B cell (primary cell): ENCODE measurements around the gene LRBA. TPM values are rescaled to one million over a fixed set of nuclear protein-coding genes. Genes with fewer than 3 reads are reported as not detected.

Experiments used
- ATAC-seq: fragments of 200-7000 bp; cut with Tn5 transposase; one replicate; pipeline ENCODE4 v1.10.0; 2021; ENCODE audit warnings: low read depth, mild to moderate bottlenecking, moderate number of reproducible peaks, moderate library complexity
- CTCF ChIA-PET: fragments of 350-600 bp; sonication (Branson Sonifier 250); formaldehyde crosslinking; loops from one replicate; lab custom pipeline; 2021; ENCODE audit warnings: antibody characterized with exemption, inconsistent platforms; lab: Charles Lee
- POLR2A ChIA-PET: fragments of 350-600 bp; sonication (Branson Sonifier 250); formaldehyde crosslinking; loops from one replicate; lab custom pipeline; 2021; ENCODE audit warnings: antibody characterized with exemption; lab: Charles Lee
- DNase-seq: peaks from one replicate; pipeline ENCODE4 v3.0.0; 2013
- H2AFZ ChIP-seq: 2 replicates; pipeline ENCODE4 v1.6.1; 2012; ENCODE audit warnings: mild to moderate bottlenecking, low read depth, low read length; ENCODE audit not compliant: insufficient read depth, poor library complexity, severe bottlenecking
- H3K27ac ChIP-seq, 2 donors: 1 replicate in 1 of 2; 2 replicates in 1 of 2; pipeline ENCODE4 v1.5.1; 2012 to 2013; ENCODE audit warnings: low read length in 2 of 2, mild to moderate bottlenecking in 2 of 2, moderate library complexity in 1 of 2
- H3K27me3 ChIP-seq, 4 experiments: fragments of 200-600 bp in 1 of 4; sonication (generic) in 1 of 4; replicated peaks in 1 of 4; 1 replicate in 2 of 4; 2 replicates in 2 of 4; pipeline versions ENCODE4 v1.6.1 to v1.7.0; 2013 to 2016; ENCODE audit warnings: low read length in 3 of 4, mild to moderate bottlenecking in 2 of 4, mixed read lengths in 1 of 4, moderate library complexity in 1 of 4; ENCODE audit not compliant: insufficient read depth in 4 of 4, control insufficient read depth in 3 of 4; ENCODE audit errors: control extremely low read depth in 1 of 4
- H3K36me3 ChIP-seq, 2 experiments: replicated peaks in 1 of 2; 1 replicate in 1 of 2; 2 replicates in 1 of 2; pipeline versions ENCODE4 v1.6.1 to v1.7.1; 2013; ENCODE audit warnings: low read length in 1 of 2; ENCODE audit not compliant: insufficient read depth in 2 of 2, control insufficient read depth in 1 of 2; ENCODE audit errors: control extremely low read depth in 1 of 2, extremely low read depth in 1 of 2
- H3K4me1 ChIP-seq, 2 donors: fragments of 200-600 bp in 1 of 2; sonication (generic) in 1 of 2; 1 replicate in 1 of 2; 2 replicates in 1 of 2; pipeline versions ENCODE4 v1.5.1 to v1.6.1; 2013 to 2017; ENCODE audit warnings: low read length in 2 of 2; ENCODE audit not compliant: control insufficient read depth in 2 of 2, insufficient read depth in 2 of 2
- H3K4me2 ChIP-seq: replicated peaks from 2 replicates; pipeline ENCODE3; 2012; ENCODE audit warnings: mild to moderate bottlenecking, low read depth, low read length; ENCODE audit not compliant: poor library complexity, severe bottlenecking
- H3K4me3 ChIP-seq, 5 experiments: fragments of 200-600 bp in 1 of 5; sonication (generic) in 1 of 5; 1 replicate in 3 of 5; 2 replicates in 2 of 5; pipeline versions ENCODE4 v1.5.1 to v1.7.0; 2011 to 2016; ENCODE audit warnings: low read length in 4 of 5, mild to moderate bottlenecking in 4 of 5, low read depth in 2 of 5, control low read depth in 1 of 5, moderate library complexity in 1 of 5; ENCODE audit not compliant: insufficient read depth in 1 of 5; ENCODE audit errors: control extremely low read depth in 1 of 5, extremely low read depth in 1 of 5
- H3K79me2 ChIP-seq: fragments of 200-600 bp; sonication (generic); one replicate; pipeline ENCODE4 v1.6.0; 2016; ENCODE audit warnings: low read length; ENCODE audit not compliant: control insufficient read depth, insufficient read depth
- H3K9ac ChIP-seq: fragments of 200-600 bp; sonication (generic); 2 replicates; pipeline ENCODE4 v1.6.1; 2017; ENCODE audit warnings: mild to moderate bottlenecking, low read length, moderate library complexity
- H3K9me3 ChIP-seq, 3 donors: one replicate each; pipeline versions ENCODE4 v1.6.1 to v1.7.1; 2013; ENCODE audit warnings: low read length in 2 of 3; ENCODE audit not compliant: control insufficient read depth in 2 of 3, insufficient read depth in 1 of 3; ENCODE audit errors: control extremely low read depth in 1 of 3
- H4K20me1 ChIP-seq: 2 replicates; pipeline ENCODE4 v1.6.0; 2012; ENCODE audit warnings: mild to moderate bottlenecking, low read length; ENCODE audit not compliant: insufficient read depth, control insufficient read depth, poor library complexity, severe bottlenecking
- H3K27ac Mint-ChIP-seq: one replicate; pipeline ENCODE4 v1.8.0; 2021; ENCODE audit warnings: mixed read lengths
- H3K27me3 Mint-ChIP-seq: one replicate; pipeline ENCODE4 v1.8.0; 2021; ENCODE audit warnings: mixed read lengths
- H3K4me1 Mint-ChIP-seq: one replicate; pipeline ENCODE4 v1.8.0; 2021; ENCODE audit warnings: mixed read lengths
- H3K4me3 Mint-ChIP-seq: one replicate; pipeline ENCODE4 v1.8.0; 2021; ENCODE audit warnings: mixed read lengths
- H3K9me3 Mint-ChIP-seq: one replicate; pipeline ENCODE4 v1.8.0; 2022; ENCODE audit warnings: mixed read lengths; ENCODE audit not compliant: insufficient read depth
- EZH2 ChIP-seq: IDR thresholded peaks from 2 replicates; pipeline ENCODE4 v1.6.1; 2012; ENCODE audit warnings: borderline replicate concordance, low read depth, mild to moderate bottlenecking, moderate library complexity, low read length; ENCODE audit not compliant: insufficient read depth, poor library complexity, severe bottlenecking
- WGBS: methylation state at CpG from one replicate; pipeline ENCODE4 v1.1.5; 2013; ENCODE audit warnings: missing lambda C conversion rate; ENCODE audit not compliant: insufficient coverage; 5-methylcytosine and 5-hydroxymethylcytosine counted together
- intact Hi-C: fragments of 100-400 bp; cut with micrococcal nuclease; formaldehyde crosslinking; loops from one replicate; pipeline ENCODE4 v1.10.0; 2022
- polyA plus RNA-seq: library from polyadenylated mRNA; depleted of rRNA; stranded (reverse); fragments of >200 nt; gene quantifications from 2 replicates; pipeline ENCODE4 v1.2.3, GENCODE V29; 2012
- total RNA-seq, 2 donors: library from RNA; stranded (reverse); fragments of 120-200 nt in 1 of 2; gene quantifications; 1 replicate in 1 of 2; 2 replicates in 1 of 2; pipeline versions ENCODE4 v1.2.3 to v1.2.4, GENCODE V29; 2013 to 2022
- TF ChIP-seq, protein P1 (sequence below): fragments of 200-600 bp; IDR thresholded peaks from one replicate; pipeline ENCODE4 v1.8.0; 2022; ENCODE audit warnings: antibody characterized with exemption, mild to moderate bottlenecking

Gene LRBA
- total and polyA plus RNA-seq, 2 donors (not counting 1 experiment from before 2014, with no cell fraction given) = 17.5 to 86.7 TPM

DNA sequence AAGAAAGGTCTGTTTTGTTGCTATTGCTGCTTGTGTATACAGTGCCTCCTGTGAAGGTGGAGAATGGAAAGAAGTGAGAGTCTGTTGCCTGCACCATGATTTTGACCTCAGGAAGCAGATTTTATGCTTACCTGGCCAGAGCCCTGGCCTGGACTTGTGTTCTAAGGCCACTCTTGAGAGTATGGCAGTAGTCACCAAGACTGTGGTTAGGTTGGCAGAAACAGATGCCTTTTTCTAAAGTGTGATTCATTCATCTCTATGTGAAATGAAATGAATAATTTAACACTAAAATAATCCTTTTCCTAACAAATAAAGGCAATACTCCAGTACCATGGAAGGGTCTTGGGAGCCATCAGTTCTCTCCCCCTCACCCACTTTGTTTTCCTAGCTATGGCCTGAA, 775.1 kb downstream of the LRBA start:
- ChIA-PET POLR2A (no interaction called here), CTCF (no interaction called here)
- no peaks in the 10 kb centered on the region for H3K36me3 ChIP-seq
- H3K4me3 Mint-ChIP-seq = no peak overlapping the region
- TF ChIP-seq, protein P1, sequence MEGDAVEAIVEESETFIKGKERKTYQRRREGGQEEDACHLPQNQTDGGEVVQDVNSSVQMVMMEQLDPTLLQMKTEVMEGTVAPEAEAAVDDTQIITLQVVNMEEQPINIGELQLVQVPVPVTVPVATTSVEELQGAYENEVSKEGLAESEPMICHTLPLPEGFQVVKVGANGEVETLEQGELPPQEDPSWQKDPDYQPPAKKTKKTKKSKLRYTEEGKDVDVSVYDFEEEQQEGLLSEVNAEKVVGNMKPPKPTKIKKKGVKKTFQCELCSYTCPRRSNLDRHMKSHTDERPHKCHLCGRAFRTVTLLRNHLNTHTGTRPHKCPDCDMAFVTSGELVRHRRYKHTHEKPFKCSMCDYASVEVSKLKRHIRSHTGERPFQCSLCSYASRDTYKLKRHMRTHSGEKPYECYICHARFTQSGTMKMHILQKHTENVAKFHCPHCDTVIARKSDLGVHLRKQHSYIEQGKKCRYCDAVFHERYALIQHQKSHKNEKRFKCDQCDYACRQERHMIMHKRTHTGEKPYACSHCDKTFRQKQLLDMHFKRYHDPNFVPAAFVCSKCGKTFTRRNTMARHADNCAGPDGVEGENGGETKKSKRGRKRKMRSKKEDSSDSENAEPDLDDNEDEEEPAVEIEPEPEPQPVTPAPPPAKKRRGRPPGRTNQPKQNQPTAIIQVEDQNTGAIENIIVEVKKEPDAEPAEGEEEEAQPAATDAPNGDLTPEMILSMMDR = no peak
- TF ChIP-seq EZH2 = no peak
- H3K4me2 ChIP-seq = no peak overlapping the region
- H3K9ac ChIP-seq = no peak overlapping the region
- H4K20me1 ChIP-seq = no peaks in the 10 kb centered on the region
- no peak overlapping the region for H3K27ac ChIP-seq
- H2AFZ ChIP-seq = no peak overlapping the region
- H3K27ac Mint-ChIP-seq = no peak overlapping the region
- no peaks in the 10 kb centered on the region for H3K27me3 ChIP-seq
- H3K4me1 Mint-ChIP-seq = no peaks in the 10 kb centered on the region
- no peak for DNase-seq
- no peaks in the 10 kb centered on the region for H3K4me1 ChIP-seq
- no peak overlapping the region for H3K4me3 ChIP-seq
- intact Hi-C loops = no loop called here
- H3K27me3 Mint-ChIP-seq = no peaks in the 10 kb centered on the region
- no peaks in the 10 kb centered on the region for H3K9me3 Mint-ChIP-seq
- no peaks in the 10 kb centered on the region for H3K79me2 ChIP-seq
- no peak for ATAC-seq
- no peaks in the 10 kb centered on the region for H3K9me3 ChIP-seq

- TF ChIP-seq, protein P1 = no peak
- no peak for TF ChIP-seq EZH2
- Histone ChIP-seq H2AFZ (no peak overlapping the region), H3K79me2 (no peaks in the 10 kb centered on the region), H3K36me3 (no peaks in the 10 kb centered on the region), H3K4me1 (no peaks in the 10 kb centered on the region), H3K4me3 (no peak overlapping the region), H3K9ac (no peak overlapping the region), H3K27me3 (no peaks in the 10 kb centered on the region), H4K20me1 (no peaks in the 10 kb centered on the region), H3K9me3 (no peaks in the 10 kb centered on the region), H3K4me2 (no peak overlapping the region), H3K27ac (no peak overlapping the region)
- no peaks in the 10 kb centered on the region for H3K27me3 Mint-ChIP-seq
- no peaks in the 10 kb centered on the region for H3K9me3 Mint-ChIP-seq
- intact Hi-C loops = no loop called here
- 100% methylated on average over 1 of the region's 1 CpG for WGBS
- no peaks in the 10 kb centered on the region for H3K4me1 Mint-ChIP-seq
- H3K4me3 Mint-ChIP-seq = no peak overlapping the region
- POLR2A ChIA-PET = no interaction called here
- CTCF ChIA-PET = no interaction called here
- no peak overlapping the region for H3K27ac Mint-ChIP-seq
- DNase-seq = no peak
- no peak for ATAC-seq
These were observed 776.5 kb downstream of the LRBA start for GRCh38 chr4:150238591-150238990.
